Brain pericyte (primary cell): ENCODE data around the gene SSC4D.
"Not testable (repeated sequence)": the region's sequence is repeated elsewhere in the genome, so short reads cannot be mapped to it uniquely, and the experiment has no call there.

Experiments used
- DNase-seq: peaks from one replicate; pipeline ENCODE4 v3.0.0-alpha.2; 2012; ENCODE audit warnings: low read depth, low spot score

Gene SSC4D

GRCh38 chr7:76383089-76383944, 26.2 kb downstream of the SSC4D start:
- no peak for DNase-seq

DNA sequence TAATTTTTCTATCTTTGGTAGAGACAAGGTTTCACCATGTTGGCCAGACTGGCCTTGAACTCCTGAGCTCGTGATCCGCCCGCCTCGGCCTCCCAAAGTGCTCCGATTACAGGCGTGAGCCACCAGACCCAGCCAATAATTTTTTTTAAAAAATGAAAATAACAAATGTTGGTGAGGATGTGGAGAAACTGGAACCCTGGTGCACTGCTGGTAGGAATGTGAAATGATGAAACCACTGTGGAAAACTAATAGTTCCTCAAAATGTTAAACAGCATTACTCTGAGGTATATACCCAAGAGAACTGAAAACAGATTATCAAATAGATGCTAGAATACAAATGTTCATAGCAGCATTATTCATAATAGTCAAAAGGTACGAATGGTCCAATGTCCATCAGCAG, 27.7 kb downstream of the SSC4D start:
- no peak for DNase-seq

DNA sequence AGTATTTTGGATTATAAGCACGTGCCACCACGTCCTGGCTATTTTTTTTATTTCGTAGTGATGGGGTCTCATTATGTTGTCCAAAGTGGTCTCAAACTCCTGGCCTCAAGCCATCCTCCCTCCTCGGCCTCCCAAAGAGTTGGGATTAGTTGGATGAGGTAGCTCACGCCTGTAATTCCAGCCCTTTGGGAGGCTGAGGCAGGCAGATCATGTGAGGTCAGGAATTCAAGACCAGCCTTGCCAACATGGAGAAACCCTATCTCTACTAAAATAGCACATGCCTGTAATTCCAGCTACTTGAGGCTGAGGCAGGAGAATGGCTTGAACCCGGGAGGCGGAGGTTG, 28.9 kb downstream of the SSC4D start:
- no peak for DNase-seq

DNA sequence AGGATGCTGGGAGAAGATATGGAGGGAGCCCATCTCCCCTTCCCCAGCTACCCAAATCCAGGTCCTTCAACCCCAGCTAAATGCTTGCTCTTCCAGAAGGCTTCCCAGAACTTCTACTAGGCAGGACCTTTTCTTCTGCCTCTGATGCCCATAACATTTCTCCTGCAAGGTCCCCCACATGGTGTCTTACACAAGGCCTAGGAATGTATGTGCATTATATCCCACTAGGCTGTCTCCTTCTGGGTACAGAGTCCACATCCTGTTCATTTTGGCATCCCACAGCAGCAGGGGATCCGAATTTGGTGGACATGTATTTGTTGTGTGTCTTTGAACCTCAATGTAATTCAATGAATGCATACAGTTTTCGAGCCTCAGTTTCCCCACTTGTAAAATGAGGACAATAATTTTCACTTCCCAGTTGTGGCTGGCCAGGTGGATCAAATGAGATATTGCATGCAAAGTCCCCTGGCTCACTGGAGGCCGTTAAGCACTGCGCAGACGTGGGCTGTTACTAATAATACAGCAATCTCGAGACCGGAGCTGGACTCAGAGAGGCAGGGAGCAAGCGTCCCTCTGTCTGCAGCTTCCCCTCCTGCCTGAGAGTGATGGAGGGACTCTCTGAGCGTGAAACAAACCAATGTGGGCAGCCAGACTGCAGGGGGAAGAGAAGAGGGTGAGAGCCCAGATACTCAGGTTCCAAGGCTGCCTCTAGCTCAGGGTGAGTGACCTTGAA, 32.1 kb downstream of the SSC4D start:
- no peak for DNase-seq

DNA sequence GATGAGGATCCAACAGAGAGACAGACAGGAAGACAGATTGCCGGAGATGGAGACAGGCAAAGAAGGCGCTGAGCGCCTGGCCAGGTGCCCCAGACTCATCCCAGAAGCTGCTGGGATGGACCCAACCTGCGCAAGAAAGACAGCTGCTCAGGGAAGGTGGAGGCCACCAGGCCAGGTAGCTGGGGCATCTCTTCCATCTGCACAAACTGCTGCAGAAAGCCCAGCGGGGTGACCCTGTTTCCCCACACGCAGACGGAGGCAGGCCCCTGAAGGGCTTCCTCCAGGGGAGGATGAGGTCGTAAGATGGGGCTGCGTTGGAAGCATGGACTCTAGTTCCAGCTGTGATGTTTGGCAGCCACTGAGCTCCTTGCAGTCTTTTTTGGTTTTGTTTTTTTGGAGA, 34.2 kb downstream of the SSC4D start:
- no peak for DNase-seq

DNA sequence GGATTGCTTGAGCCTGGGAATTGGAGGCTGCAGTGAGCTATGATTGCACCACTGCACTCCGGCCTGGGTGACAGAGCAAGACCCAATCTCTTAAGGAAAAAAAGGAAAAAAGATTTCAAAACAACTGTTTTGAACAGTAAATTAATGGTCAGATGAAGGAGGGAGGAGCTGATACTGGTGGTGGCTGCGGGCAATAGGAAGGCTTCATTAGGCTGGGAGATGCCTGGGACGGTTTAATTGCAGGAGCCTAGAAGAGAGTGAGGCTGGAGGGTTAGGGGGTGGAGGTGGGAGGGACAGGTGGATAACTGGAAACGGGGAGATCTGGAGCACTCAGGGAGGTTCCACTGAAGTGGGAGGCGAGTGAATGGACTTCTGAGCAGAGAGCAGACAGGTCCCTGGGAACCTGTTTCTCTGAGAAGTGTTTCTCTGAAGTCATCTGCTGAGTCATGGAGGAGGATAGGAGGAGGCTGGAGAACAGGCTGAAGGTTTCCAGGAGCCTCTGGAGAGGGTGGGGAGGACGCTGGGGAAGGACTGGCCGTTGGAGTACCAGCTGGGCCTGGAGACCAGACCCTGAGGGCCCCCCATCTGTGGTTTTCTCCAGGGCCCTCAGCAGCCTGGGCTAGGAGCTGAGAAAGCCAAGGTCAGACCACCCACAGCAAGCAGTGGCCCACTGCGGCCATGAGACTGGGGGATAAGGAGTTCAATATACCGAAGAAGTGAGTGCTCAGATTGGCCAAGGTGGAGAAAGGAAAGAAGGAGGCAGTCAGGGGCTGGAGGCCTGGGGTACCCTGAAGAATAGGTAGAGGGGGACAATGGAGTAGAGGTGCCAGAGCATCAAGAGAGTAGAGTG, 36.3 kb downstream of the SSC4D start:
- no peak for DNase-seq

DNA sequence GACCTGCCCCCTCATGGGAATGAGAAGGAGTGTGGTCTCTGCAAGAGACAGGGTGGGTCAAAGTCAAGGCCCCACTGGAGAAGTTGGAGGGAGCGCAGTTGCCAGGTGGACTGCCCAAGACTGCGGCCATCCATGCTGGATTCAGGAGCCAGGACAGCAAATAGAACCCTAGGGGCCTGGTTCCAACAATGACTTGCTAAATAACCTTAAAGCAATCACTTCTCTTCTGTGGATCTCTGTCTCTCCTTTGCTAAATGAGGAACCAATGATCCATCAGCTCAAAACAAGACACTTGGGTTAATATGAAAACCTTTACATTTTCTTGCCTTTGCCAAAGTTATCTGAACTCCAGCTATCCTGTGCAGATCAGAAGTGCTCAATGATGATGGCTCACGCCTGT, 38.1 kb downstream of the SSC4D start:
- DNase-seq, result no peak

GRCh38 chr7:76369018-76369417, 40.5 kb downstream of the SSC4D start:
- no peak for DNase-seq

DNA sequence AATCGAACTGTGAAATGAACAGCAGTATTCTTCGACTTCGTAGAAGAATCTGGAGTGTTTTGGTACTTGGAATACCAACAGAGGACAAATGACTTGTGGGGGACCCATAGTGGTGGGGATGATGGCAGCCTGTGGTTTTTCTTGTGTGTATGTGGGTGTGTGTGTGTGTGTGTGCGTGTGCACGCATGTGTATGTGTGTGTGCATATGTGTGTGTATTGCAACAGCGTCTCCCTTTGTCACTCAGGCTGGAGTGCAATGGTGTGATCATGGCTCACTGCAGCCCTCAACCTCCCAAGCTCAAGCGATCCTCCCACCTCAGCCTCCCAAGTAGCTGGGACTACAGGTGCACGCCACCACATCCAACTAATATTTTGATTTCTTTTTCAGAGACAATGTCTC, 41.3 kb downstream of the SSC4D start:
- DNase-seq, result no peak

- DNase-seq, result no peak
Measured at GRCh38 chr7:76364198-76364584, 45.3 kb downstream of the SSC4D start.

DNA sequence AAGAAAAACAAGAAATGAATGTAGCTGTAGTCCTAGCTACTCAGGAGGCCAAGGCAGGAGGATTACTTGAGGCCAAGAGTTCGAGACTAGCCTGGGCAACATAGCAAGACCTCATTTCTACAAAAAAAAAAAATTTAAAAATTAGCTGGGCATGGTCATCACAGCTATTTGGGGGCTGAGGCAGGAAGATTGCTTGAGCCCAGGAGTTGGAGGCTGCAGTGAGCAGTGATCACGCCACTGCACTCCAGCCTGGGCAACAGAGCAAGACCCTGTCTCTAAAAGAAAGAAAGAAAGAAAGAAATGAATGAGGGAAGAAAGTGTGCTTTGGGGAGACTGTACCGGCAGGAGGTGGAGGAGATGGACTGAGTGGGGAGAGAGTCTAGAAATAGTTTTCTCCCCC, 45.7 kb downstream of the SSC4D start:
- not testable (repeated sequence) for DNase-seq

DNA sequence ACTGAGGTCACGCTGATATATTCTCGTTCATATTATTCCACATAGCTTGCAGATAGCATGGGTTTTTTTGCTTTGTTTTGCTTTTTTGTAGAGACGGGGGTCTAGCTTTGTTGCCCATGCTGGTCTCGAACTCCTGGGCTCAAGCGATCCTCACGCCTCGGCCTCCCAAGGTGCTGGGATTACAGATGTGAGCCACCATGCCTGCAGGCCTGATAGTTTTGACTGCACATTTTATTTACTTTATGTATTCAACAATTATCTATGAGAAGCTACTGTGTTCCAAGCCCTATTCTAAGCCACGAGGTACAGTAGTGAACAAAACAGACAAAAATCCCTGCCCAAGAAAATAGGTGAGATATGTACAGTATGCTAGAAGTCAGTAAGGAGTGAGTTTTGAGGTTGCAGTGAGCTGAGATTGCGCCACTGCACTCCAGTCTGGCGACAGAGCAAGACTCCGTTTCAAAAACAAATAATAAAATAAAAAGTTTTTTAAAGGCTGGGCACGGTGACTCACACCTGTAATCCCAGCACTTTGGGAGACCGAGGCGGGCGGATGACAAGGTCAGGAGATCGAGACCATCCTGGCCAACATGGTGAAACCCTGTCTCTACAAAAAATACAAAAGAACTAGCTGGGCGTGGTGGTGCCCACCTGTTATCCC, 49.4 kb downstream of the SSC4D start:
- DNase-seq, result no peak

- peak; percentile 93 for DNase-seq
Measured at GRCh38 chr7:76359111-76359977, 50.2 kb downstream of the SSC4D start.

- no peak for DNase-seq
Measured at GRCh38 chr7:76358481-76359110, 50.9 kb downstream of the SSC4D start, which contains the start of gene YWHAG. YWHAG (minus strand) TSS chr7:76358991; CDS start chr7:76358808, 183 bp downstream.

- DNase-seq, result no peak
Measured at GRCh38 chr7:76358011-76358480, 51.5 kb downstream of the SSC4D start.

- no peak for DNase-seq
Measured at GRCh38 chr7:76357475-76358010, 52.0 kb downstream of the SSC4D start.

DNA sequence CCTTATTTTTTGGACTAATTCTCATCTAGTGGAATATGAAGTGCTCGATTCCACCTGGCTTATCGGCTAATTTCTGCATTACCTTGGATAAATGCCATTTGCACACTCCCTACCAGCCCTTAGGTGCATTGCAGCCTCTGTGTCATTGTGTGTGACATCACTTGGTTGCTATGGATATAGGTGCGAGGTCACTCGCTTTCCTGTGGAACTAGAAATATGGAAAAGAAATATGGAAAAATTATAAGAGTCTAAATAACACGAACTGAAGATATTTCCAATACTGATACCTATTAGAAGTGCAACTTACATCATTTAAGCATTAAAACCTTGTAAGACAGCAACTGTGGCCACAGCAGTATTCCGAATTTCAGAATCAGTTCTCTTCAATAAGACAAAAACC, 52.7 kb downstream of the SSC4D start:
- DNase-seq, result no peak

DNA sequence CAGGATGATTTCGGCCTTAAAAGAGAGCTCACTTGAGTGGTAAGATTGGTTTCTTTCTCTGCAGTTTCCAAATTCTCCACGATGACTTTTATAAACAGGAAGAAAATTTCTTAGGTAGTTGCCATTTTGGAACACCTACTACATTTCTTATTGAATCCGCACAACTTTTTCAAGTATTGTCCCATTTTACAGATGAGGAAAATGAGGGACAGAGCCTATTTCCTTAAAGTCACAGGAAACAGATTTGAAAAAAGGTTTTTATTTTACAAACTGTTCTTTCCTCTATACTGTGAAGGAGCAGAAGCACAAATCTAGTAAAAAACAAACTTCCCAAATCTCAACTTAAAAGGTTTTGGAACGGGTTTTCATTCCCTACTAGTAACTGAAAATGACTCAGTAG, 53.4 kb downstream of the SSC4D start:
- no peak for DNase-seq

GRCh38 chr7:76354981-76355730, 54.3 kb downstream of the SSC4D start:
- no peak for DNase-seq
